HepG2 (cell line): ENCODE results near the gene PCDHGA2. TPM values are rescaled to one million over a fixed set of nuclear protein-coding genes. Genes with fewer than 3 reads are reported as not detected.

Experiments used
- ATF1 ChIP-seq: IDR thresholded peaks from 2 replicates; pipeline ENCODE4 v1.6.1; 2016; ENCODE audit warnings: mild to moderate bottlenecking, control low read depth
- GATA4 ChIP-seq: sonication (generic); IDR thresholded peaks from 2 replicates; pipeline ENCODE4 v1.6.1; 2016; ENCODE audit warnings: antibody characterized with exemption, low read depth, borderline replicate concordance
- JUND ChIP-seq: sonication (generic); formaldehyde crosslinking; IDR thresholded peaks from 2 replicates; pipeline ENCODE4 v1.8.0; 2022; ENCODE audit warnings: mild to moderate bottlenecking, missing genetic modification reagents
- NR1H2 ChIP-seq: sonication (generic); formaldehyde crosslinking; IDR thresholded peaks from 2 replicates; pipeline ENCODE4 v1.8.1; 2022; ENCODE audit warnings: low read depth, missing genetic modification reagents, borderline replicate concordance
- NR2C2 ChIP-seq: sonication (generic); formaldehyde crosslinking; IDR thresholded peaks from 2 replicates; pipeline ENCODE4 v1.4.0; 2020; ENCODE audit warnings: missing genetic modification reagents, mild to moderate bottlenecking, moderate library complexity, borderline replicate concordance
- PHF8 ChIP-seq: sonication (generic); formaldehyde crosslinking; IDR thresholded peaks from 2 replicates; pipeline ENCODE4 v1.5.0; 2020; ENCODE audit warnings: missing genetic modification reagents
- RAD51 ChIP-seq: fragments of 450-650 bp; IDR thresholded peaks from 2 replicates; pipeline ENCODE4 v1.6.1; 2016; ENCODE audit warnings: borderline replicate concordance
- SMYD3 ChIP-seq: sonication (generic); formaldehyde crosslinking; IDR thresholded peaks from 2 replicates; pipeline ENCODE4 v1.8.1; 2023; ENCODE audit warnings: mild to moderate bottlenecking, missing genetic modification reagents
- YY1 ChIP-seq: IDR thresholded peaks from 2 replicates; pipeline ENCODE4 v1.6.1; 2011; ENCODE audit warnings: low read length, low read depth, moderate library complexity, mild to moderate bottlenecking; ENCODE audit not compliant: insufficient read depth, insufficient replicate concordance
- ZFY ChIP-seq: sonication (generic); formaldehyde crosslinking; IDR thresholded peaks from 2 replicates; pipeline ENCODE4 v1.4.0; 2020; ENCODE audit warnings: missing genetic modification reagents
- ZMAT3 ChIP-seq: sonication (generic); formaldehyde crosslinking; conservative IDR thresholded peaks from 2 replicates; pipeline ENCODE4 v1.7.0; 2021; ENCODE audit warnings: missing genetic modification reagents
- ZMYM3 ChIP-seq: sonication (generic); formaldehyde crosslinking; IDR thresholded peaks from 2 replicates; pipeline ENCODE4 v1.5.1; 2020; ENCODE audit warnings: mild to moderate bottlenecking, missing genetic modification reagents
- ZNF598 ChIP-seq: sonication (generic); formaldehyde crosslinking; IDR thresholded peaks from 2 replicates; pipeline ENCODE4 v1.5.1; 2020; ENCODE audit warnings: mild to moderate bottlenecking, missing genetic modification reagents, borderline replicate concordance
- ZNF749 ChIP-seq: sonication (generic); formaldehyde crosslinking; IDR thresholded peaks from 2 replicates; pipeline ENCODE4 v1.8.0; 2022; ENCODE audit warnings: mild to moderate bottlenecking, missing genetic modification reagents, moderate library complexity, borderline replicate concordance
- polyA plus RNA-seq, 8 experiments: library from polyadenylated mRNA; depleted of rRNA in 3 of 8; stranded (reverse) in 7 of 8; unstranded in 1 of 8; fragments of >200 nt; fragmentation: Illumina TruSeq in 4 of 8; extraction: Trizol in 4 of 8; gene quantifications; 2 replicates each; pipeline versions ENCODE4 v1.2.1 to v1.2.3, GENCODE V29; 2011 to 2016; ENCODE audit warnings: low read depth in 4 of 8, missing spikeins in 1 of 8, mixed read lengths in 1 of 8; ENCODE audit not compliant: insufficient read depth in 1 of 8
- total RNA-seq, 5 experiments: library from RNA; depleted of rRNA; stranded (reverse); fragments of >200 nt; fragmentation: Illumina TruSeq; extraction: Trizol; gene quantifications; 2 replicates each; pipeline ENCODE4 v1.2.3, GENCODE V29; 2016; ENCODE audit warnings: low read depth in 1 of 5
- TF ChIP-seq, protein P1 (sequence below): sonication (generic); formaldehyde crosslinking; IDR thresholded peaks from 2 replicates; pipeline ENCODE4 v1.9.0; 2021; ENCODE audit warnings: missing genetic modification reagents, borderline replicate concordance
- TF ChIP-seq, protein P2 (sequence below): sonication (generic); formaldehyde crosslinking; IDR thresholded peaks from 2 replicates; pipeline ENCODE4 v1.4.0; 2020; ENCODE audit warnings: mild to moderate bottlenecking, missing genetic modification reagents
- TF ChIP-seq, protein P3 (sequence below): IDR thresholded peaks from 2 replicates; pipeline ENCODE4 v1.6.1; 2012; ENCODE audit warnings: low read length, improper control_type of control experiment
- TF ChIP-seq, protein P4 (sequence below): sonication (generic); formaldehyde crosslinking; IDR thresholded peaks from 2 replicates; pipeline ENCODE4 v1.4.0; 2020; ENCODE audit warnings: missing genetic modification reagents, borderline replicate concordance

PCDHGA2 gene
- total and polyA plus RNA-seq, 2 of the 13 experiments (the other 11 are each of a cell fraction or from before 2014, with no cell fraction given): 0.04 to 0.11 TPM

DNA sequence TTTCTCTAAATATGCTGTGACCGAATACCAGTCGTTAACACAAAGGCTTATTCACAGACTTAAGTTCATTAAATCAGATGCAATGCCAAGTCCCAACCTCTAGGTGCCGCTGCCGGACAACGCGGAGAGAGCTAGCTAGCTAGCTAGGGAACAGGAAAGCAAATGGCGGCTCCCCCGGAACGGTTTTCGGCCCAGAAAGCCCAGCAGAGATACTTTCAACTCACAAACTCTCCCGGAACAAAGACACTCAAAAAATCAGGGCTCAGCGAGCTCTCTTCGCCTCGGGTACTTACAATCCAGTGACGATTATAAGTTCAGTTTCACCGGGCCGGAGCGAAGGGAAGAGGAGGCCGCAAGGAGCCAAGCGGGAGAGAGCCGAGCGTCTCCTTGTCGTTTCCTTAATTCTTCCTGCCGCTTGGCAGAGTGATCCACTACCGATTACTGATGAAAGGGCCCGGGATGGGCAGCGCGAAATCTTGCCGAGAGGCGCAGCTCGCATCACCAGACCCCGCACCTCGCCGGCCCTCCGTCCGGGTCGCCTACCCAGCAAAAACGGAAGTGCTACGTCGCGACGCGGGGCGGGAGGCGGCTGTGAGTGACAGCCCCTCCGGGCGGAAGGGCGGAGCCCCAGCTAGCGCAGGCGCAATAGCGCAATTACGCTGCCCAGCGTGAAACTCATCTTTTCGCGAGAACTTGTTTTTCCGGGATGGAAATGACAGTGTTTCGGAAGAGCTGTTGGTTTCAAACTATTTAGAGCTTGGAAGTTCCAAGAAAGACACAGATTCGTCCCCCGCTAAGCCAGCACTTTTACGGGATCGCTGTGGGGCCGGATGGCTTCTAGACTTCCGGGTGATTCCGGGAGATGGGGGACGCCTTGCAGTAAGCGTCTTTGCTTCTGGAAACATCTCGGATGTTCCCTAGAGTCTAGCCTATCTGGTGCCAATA, 18.1 kb upstream of the PCDHGA2 start, which contains the start of gene TAF7 (continued):
- TF ChIP-seq, protein P1, sequence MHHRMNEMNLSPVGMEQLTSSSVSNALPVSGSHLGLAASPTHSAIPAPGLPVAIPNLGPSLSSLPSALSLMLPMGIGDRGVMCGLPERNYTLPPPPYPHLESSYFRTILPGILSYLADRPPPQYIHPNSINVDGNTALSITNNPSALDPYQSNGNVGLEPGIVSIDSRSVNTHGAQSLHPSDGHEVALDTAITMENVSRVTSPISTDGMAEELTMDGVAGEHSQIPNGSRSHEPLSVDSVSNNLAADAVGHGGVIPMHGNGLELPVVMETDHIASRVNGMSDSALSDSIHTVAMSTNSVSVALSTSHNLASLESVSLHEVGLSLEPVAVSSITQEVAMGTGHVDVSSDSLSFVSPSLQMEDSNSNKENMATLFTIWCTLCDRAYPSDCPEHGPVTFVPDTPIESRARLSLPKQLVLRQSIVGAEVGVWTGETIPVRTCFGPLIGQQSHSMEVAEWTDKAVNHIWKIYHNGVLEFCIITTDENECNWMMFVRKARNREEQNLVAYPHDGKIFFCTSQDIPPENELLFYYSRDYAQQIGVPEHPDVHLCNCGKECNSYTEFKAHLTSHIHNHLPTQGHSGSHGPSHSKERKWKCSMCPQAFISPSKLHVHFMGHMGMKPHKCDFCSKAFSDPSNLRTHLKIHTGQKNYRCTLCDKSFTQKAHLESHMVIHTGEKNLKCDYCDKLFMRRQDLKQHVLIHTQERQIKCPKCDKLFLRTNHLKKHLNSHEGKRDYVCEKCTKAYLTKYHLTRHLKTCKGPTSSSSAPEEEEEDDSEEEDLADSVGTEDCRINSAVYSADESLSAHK: no peak
- TF ChIP-seq NR1H2 (CRISPR knock-in tag): 0 out of 2 replicates have a peak, but pooled peaks have one; percentile 20
- peak; percentile 87; the same call in 1 of the 2 replicates for TF ChIP-seq ZNF598
- peak; percentile 93 for TF ChIP-seq ZFY (CRISPR knock-in tag)
- TF ChIP-seq, protein P2, sequence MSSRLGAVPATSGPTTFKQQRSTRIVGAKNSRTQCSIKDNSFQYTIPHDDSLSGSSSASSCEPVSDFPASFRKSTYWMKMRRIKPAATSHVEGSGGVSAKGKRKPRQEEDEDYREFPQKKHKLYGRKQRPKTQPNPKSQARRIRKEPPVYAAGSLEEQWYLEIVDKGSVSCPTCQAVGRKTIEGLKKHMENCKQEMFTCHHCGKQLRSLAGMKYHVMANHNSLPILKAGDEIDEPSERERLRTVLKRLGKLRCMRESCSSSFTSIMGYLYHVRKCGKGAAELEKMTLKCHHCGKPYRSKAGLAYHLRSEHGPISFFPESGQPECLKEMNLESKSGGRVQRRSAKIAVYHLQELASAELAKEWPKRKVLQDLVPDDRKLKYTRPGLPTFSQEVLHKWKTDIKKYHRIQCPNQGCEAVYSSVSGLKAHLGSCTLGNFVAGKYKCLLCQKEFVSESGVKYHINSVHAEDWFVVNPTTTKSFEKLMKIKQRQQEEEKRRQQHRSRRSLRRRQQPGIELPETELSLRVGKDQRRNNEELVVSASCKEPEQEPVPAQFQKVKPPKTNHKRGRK (CRISPR knock-in tag): no peak
- peak; percentile 76; the same call in 1 of the 2 replicates for TF ChIP-seq NR2C2 (CRISPR knock-in tag)
- TF ChIP-seq ATF1 (CRISPR knock-in tag): peak; percentile 68
- peak; percentile 88 for TF ChIP-seq ZMAT3 (CRISPR knock-in tag)
- peak; percentile 36; the same call in 1 of the 2 replicates for TF ChIP-seq GATA4
- TF ChIP-seq, protein P3, sequence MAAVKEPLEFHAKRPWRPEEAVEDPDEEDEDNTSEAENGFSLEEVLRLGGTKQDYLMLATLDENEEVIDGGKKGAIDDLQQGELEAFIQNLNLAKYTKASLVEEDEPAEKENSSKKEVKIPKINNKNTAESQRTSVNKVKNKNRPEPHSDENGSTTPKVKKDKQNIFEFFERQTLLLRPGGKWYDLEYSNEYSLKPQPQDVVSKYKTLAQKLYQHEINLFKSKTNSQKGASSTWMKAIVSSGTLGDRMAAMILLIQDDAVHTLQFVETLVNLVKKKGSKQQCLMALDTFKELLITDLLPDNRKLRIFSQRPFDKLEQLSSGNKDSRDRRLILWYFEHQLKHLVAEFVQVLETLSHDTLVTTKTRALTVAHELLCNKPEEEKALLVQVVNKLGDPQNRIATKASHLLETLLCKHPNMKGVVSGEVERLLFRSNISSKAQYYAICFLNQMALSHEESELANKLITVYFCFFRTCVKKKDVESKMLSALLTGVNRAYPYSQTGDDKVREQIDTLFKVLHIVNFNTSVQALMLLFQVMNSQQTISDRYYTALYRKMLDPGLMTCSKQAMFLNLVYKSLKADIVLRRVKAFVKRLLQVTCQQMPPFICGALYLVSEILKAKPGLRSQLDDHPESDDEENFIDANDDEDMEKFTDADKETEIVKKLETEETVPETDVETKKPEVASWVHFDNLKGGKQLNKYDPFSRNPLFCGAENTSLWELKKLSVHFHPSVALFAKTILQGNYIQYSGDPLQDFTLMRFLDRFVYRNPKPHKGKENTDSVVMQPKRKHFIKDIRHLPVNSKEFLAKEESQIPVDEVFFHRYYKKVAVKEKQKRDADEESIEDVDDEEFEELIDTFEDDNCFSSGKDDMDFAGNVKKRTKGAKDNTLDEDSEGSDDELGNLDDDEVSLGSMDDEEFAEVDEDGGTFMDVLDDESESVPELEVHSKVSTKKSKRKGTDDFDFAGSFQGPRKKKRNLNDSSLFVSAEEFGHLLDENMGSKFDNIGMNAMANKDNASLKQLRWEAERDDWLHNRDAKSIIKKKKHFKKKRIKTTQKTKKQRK: no peak
- TF ChIP-seq, protein P4, sequence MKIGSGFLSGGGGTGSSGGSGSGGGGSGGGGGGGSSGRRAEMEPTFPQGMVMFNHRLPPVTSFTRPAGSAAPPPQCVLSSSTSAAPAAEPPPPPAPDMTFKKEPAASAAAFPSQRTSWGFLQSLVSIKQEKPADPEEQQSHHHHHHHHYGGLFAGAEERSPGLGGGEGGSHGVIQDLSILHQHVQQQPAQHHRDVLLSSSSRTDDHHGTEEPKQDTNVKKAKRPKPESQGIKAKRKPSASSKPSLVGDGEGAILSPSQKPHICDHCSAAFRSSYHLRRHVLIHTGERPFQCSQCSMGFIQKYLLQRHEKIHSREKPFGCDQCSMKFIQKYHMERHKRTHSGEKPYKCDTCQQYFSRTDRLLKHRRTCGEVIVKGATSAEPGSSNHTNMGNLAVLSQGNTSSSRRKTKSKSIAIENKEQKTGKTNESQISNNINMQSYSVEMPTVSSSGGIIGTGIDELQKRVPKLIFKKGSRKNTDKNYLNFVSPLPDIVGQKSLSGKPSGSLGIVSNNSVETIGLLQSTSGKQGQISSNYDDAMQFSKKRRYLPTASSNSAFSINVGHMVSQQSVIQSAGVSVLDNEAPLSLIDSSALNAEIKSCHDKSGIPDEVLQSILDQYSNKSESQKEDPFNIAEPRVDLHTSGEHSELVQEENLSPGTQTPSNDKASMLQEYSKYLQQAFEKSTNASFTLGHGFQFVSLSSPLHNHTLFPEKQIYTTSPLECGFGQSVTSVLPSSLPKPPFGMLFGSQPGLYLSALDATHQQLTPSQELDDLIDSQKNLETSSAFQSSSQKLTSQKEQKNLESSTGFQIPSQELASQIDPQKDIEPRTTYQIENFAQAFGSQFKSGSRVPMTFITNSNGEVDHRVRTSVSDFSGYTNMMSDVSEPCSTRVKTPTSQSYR: no peak
- TF ChIP-seq RAD51: no peak
- TF ChIP-seq SMYD3 (CRISPR knock-in tag): no peak
- 0 out of 2 replicates have a peak, but pooled peaks have one; percentile 50 for TF ChIP-seq ZNF749 (CRISPR knock-in tag)
- TF ChIP-seq ZMYM3 (CRISPR knock-in tag): no peak
- peak; percentile 99 for TF ChIP-seq PHF8 (CRISPR knock-in tag)
- no peak for TF ChIP-seq JUND (CRISPR knock-in tag)
- TF ChIP-seq YY1: peak; percentile 92
